CD4-positive, alpha-beta T cell treated with Interleukin-1 beta for 1 hour (primary cell): ENCODE measurements around the gene NFKBIE.

Experiments
- DNase-seq, 2 donors: peaks; one replicate each; pipeline ENCODE4 v3.0.0-alpha.2; 2020 to 2022

NFKBIE gene

DNA sequence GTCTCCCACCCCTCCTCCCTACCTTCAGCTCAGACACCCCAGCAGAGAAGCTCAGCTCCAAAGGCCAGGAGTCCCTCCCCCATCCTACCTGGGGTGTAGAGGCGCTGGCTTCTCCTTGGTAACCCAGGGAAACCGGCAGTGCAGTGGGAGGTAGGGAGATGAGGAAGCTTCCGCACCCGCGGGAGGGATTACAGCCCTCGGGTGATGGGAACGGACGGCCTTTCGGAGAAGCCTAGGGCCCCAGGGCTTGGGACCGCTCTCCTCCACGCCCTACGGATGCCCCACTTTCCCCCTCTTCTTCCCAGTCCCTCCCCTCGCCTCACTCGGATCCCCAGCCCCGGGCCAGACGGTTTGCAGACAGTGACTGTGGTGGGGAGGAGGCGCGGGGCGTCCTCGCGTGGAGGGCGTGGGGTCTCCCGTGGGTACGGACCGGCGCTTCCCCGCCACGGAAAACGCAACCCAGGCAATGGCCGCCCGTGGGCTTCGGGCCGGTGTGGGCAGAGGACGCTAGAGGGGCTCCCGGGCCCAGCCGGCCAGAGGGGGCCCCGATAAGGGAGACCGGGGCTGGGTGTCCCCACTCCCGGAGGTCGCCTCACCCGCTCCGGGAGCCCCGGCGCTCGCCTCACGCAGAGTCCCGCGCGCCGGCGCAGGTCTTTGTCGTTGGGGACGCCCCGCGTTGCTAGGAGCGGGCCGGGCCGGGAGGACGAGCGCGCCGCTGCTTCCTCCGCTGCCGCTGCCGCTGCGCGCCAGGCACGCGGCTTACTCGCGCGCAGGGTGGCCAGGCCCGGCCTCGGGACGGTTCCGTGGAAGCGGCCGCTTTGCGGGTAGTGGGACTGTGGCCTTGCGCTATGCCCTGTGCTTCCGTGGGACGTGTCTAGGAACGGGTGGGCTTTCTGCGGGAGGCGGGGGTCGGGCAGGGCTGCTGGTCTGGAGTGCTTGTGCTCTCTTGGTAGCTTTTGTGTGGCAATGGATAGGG is 32.0 kb upstream of the NFKBIE start:
- peak in 1 of 2 donors; percentile 30 for DNase-seq

DNA sequence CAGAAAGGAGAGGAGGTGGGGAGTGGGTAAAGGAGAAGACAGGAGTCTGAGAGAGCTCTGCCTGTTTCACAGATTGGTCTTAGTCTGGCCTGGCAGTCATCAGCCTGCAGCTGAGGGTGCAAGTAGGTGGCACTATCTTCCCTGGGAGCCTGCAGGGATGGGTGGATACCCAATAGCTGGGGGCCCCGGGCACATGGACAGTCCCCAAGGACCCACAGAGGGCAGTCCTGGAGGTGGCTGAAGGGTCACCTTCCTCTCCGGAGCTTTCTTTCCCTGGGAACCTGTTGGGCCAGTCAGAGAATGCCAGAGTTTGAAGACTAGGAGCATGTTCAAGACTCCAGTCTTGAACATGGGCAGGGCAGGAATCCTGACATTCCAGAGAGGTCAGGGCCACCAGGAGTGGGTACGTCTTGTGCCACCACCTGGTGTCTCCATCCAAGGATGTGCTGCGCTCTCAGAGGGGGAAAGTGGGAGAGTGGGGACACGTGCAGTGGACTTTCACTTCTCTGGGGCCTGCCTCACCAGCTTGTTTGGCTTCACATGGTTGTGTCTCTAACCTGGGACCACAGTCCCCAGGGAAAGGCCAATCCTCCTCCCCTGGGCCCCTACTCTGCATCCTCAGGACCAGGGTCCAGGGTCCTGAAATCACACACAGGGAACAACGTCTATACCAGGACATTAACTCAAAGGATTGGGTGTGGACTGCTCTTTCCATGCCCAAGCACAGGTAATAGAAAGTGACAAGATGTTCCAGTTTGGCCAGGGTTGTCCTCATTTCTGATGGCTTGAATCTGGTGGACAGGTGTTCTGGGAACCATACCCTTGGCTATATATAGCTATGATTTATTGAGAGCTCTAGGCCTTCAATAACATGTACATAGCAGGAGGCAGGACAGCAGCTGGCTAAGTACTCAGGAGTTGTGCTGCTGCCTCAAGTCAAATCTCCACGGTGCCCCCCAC is 29.8 kb upstream of the NFKBIE start:
- DNase-seq, result no peak

DNA sequence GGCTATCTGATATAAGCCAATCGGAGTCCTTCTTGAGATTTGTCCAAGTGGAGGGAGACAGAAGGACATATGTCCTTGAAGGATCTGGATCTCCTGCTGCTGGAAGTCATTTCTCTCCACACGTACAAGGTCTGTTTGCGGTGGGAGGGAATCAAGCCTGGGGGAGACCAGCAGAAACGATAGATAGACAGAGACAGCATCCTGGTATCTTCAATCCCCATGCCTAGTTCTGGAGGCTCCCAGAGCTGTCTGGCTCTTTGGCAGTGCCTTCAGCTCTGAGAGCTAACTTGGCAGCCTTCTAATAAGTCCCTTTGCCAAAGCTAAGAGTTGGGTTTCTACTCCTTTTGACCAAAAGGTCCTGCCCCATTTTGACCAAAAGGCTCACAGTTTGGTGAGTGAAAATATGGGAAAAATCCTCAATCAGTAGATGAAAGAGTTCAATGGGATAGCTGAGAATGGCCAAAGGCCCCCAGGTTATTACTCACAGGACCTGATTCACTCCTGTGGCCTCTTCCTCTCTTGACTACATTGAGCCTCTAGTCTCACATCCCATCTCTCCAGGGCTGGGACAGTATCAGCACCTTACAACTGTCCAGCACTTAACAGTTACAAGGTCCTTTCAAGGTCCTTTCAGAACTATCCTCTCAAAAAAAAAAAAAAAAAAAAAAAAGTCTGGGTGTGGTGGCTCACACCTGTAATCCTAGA is 27.5 kb upstream of the NFKBIE start:
- DNase-seq, result no peak

DNA sequence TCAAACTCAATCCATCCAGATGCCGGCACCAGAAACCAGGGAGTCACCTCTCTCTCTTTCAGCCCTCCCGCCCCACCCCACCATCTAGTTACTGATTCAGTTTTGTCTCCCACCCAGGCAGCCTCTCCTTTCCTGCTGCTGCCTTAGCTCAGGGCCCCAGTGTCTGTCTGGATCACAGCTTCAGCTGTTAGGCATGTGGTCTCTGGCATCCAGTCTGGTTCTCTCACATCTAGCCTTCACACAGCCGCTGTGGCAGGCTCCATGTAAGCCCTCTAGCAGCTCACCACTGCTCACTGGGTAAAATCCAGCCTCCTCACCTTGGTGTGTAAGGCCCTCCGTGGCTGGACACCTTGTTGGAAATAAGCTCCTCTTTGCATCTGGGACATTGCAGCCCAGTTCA is 26.5 kb upstream of the NFKBIE start:
- DNase-seq, result no peak

DNA sequence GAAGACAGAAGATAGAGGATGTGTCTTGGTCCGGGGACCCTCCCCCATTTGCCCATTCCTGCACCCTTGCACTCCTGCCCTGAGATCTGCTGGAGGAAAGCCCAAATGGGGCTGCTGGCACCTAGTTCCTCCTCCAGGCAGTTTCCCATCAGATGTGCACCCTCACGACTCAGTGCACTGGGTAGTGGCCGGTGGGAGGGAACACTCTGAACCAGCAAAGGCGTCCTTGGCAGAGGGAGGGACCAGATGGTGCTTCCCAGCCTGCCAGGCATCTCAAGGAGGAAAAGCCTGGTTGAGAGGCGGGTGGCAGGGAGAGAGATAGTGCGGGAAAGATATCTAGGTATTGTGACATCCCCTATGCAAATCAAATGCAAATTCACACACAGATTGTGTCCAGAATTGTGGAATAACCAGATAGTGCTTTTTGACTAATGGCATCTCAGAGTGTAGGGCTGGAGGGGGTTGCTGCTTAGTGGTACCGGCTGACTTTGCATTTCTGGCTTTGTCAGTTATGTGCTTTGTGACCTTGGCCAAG is 24.4 kb upstream of the NFKBIE start:
- no peak for DNase-seq

DNA sequence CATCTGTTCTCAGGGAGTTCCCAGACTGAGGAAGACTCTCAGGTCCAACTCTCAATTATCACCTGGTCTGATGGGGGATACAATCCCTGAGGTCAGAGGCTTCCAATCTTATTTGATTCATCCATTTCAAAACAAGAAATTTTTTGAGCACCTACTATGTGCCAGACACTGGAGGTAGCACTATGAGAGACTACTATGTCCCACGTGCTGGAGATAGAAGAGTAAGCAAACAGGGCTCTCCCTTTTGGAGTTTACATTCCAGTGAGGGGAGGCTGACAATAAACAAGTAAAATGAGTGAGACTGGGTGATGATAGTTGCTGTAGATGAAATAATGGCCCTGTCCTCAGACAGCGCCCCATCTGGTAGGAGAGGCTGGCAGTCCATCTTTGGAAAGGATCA is 21.4 kb upstream of the NFKBIE start:
- no peak for DNase-seq

GRCh38 chr6:44286285-44286565 is 20.9 kb upstream of the NFKBIE start:
- DNase-seq, result no peak

GRCh38 chr6:44285552-44286284 is 20.4 kb upstream of the NFKBIE start:
- DNase-seq, result no peak

GRCh38 chr6:44284867-44285266 is 19.5 kb upstream of the NFKBIE start:
- DNase-seq, result no peak

DNA sequence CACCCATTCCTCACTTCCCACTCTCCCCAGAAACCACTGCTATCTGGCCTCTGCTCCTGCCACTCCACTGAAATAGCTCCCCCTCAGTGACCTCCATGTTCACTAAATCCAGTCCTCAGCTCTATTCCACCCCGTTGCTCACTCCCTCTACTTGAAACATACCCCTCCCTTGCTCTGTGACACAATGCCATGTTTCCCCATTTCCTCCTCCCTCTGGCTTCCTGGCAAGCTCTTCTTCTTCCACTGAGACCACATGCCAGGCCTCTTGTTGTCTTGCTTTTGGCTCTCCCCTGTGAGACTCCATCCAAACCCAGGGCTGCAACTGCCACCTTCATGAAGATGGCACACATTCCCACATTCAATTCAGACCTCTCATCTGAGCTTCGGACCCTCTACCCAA is 18.8 kb upstream of the NFKBIE start:
- DNase-seq, result no peak

DNA sequence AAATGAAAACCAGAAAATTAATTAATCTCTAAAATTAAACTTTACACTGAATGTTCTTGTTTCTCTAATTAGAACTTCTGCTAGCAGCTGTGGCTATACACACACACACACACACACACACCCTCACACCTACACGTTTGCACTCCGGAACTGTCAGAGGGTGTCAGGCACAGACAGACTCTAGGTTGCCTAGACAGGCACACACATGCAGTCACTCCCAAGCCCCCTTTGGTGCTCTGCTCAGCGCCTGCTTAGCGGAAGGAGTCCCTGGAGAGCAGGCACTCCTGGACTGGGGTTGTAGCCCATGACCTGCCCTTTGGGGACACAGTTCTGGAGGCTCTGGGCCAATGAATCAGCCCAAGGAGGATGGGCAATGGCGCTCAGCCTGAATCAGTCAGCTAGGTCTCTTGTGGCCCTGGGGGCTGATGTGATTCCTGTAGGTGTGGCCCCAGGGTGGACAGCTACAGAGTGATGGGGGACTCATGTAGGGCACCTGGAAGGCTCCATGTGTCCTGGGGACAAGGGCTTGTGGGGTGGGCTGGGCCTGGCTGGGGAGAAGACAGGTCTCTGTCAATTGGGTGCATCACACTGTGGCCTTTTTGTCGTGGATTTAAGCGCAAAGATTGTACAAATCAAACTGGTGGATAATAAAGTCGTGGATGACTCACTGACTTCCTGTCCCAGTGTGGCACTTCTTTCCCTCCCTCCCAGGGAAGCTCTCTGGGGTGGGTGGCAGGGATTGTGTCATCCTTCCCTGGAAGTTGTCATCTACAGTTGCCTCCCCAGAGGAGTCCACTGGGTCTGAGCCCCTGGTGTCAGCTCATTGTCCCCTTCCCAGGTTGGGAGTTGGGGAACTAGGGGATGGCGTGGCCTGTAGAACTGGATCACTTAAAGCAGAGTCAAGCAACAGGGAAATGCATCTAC is 13.7 kb upstream of the NFKBIE start:
- no peak for DNase-seq

- DNase-seq, result no peak
These were observed 13.0 kb upstream of the NFKBIE start for GRCh38 chr6:44278315-44278714.

DNA sequence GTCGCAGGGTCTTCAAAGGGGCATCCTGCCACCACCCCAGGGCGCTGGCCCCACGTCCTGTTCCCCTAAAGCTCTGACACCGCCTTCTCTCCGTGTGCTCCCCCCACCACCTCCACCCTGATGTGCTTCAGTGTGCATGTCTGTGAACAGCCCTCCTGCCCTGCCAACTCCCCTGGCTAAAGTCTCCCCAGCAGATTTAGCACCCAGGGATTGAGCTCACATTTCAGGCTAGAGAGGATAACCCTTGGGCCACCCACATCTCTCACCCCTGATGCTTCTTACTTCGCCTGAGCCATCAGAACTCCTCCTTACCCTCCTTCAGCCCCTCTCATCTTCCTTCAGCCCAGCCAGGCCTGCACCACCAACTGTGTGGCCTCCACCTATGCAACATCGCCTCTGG is 12.4 kb upstream of the NFKBIE start:
- no peak for DNase-seq

- DNase-seq, result no peak
These were observed 11.6 kb upstream of the NFKBIE start for GRCh38 chr6:44276667-44277640.

- no peak for DNase-seq
These were observed 10.6 kb upstream of the NFKBIE start for GRCh38 chr6:44275749-44276648.

- DNase-seq, result no peak
These were observed 10.0 kb upstream of the NFKBIE start for GRCh38 chr6:44275271-44275748.

GRCh38 chr6:44273617-44274016 is 8.3 kb upstream of the NFKBIE start:
- DNase-seq, result no peak

DNA sequence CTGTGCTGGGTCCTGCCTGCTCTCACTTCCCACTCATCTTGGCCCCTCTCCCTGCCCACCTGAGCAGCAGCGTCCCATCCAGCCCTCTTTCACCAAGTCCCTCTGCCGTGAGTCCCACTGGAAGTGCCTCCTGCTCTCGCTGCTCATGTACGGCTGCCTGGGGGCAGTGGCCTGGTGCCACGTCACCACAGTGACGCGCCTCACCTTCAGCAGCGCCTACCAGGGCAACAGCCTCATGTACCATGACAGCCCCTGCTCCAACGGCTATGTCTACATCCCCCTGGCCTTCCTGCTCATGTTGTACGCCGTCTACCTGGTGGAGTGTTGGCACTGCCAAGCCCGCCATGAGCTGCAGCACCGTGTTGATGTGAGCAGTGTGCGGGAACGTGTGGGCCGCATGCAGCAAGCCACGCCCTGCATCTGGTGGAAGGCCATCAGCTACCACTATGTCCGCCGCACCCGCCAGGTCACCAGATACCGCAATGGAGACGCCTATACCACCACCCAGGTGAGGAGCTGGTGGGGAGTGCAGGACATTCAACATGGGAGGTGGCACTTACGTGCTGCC is 7.7 kb upstream of the NFKBIE start:
- DNase-seq, result no peak
